ENCODE data around the gene TEKTIP1.

Gene TEKTIP1

DNA sequence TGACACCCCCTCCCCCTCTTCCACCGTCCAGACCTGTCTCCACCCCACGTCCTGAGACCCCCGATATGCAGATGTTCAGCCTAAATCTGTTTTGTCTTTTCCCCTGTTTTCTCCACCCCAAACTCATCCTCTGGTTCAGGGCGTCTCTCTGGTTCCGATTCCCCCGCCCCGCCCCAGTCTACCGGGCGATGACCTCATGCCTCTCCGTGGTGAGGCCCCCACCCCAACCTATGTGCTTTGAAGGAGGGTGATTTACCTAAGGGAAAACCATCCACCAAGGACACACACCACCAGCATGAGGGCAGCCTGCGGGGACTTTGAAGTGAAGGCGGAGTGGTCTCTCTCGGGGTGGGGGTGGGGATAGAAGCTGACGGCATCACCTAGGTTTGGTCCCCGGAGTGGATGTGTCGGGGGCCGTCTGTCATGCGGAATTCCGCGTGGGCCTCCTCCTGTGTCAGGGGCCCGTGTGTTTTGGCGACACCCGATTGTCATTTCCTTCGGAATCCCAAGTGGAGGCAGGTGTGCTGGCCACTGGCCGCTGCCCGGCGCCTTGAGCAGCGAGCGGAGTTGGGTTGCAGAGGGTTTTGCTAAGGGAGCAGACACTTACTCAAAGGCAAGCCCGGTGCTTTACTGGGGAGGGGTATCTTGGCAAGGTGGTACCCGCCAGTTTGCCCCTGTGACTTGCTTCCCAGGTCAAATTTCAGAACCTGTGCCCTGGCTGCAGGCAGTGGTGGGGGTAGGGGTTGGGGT is 31.4 kb upstream of the TEKTIP1 start:
- DNase-seq (ENCODE audit: low read depth): peak; percentile 18

DNA sequence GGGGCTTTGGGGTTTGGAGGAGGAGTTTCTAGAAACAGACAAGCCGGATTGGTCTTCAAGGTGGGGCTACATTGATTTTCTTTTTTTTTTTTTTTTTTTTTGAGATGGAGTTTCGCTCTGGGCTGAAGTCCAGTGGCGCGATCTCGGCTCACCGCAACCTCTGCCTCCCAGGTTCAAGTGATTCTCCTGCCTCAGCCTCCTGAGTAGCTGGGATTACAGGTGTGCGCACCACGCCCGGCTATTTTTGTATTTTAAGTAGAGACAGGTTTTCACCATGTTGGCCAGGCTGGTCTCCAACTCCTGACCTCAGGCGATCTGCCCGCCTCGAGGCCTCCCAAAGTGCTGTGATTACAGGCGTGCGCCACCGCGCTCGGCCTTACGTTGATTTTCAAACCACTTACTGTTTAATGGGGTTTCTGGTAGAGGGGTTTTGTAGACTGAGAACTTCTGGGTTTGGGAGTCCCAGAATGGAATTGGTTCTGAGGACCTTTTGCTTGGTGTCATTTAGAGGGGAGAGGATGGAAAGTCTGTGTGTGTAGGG is 30.8 kb upstream of the TEKTIP1 start:
- peak; percentile 14 for DNase-seq (ENCODE audit: low read depth)

DNA sequence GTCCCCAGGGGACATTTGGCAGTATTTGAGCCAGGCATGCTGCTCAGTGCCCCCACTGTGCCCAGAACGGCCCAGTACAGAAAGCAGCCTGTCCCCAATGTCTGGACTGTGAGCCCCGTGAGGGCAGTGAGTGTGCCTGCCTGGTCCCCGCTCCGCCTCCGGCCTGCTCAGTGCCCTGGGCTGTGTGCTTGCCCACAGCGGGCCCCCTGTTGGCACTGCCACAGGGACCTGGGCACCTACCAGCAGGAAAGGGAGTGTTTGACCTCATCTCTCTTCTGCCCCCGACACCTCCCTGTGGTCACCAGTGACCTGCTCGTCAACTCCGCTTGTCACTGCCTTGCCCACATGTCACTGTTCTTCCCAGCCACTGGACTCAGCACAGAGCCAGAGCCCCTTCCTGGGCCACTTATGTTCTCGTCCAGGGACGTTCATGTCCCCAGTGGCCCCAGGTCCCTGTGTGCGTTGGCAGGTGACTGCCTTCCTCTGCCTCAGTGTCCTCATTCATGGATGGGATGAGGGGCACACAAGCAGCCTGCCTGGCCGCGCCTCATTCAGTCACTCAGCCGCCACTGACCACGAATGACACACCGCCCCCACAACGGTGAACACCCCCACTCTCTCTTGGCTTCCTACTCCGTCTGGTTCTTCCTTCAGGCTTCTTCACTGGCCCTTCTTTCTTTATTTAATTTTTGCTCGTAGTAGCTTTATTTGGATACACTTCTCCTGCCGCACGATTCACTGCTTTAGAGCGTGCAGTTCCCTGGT is 30.0 kb upstream of the TEKTIP1 start:
- DNase-seq (ENCODE audit: low read depth): no peak

DNA sequence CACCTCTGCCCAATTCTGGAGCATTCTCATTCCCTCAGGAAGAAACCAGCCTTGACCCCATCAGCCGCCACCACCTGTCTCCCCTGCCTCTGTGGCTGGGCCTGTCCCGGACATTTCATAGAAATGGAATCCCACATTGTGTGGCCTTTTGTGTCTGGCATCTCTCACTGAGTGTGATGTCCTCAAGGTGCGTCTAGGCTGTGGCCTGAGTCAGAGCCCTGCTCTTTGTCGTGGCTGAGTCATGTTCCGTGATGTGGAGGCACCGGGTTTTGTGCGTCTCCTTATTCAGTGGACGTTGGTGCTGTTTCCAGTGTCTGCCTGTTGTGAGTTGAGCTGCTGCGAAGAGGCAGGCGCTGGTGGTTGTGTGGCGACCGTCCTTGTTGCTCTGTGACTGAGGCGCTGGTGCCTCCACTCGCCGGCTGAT is 29.4 kb upstream of the TEKTIP1 start:
- DNase-seq (ENCODE audit: low read depth): peak; percentile 73

DNA sequence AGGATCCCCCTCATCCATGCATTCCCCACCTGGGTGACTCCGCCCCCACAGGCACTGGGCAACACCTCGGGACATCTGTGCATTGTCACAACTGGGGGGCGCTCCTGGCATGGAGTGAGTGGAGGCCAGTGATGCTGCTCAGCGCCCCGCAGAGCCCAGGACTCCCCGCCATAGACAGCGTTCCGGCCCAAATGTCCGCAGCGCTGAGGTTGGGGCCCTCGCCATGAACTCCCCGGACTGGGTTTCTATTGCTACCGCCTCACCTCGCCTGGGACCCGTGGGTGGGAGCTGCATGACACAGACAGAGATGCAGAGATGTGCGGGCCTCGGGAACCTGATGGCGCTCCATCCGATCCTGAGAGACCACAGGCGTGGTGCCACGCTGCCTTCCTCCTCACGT is 28.2 kb upstream of the TEKTIP1 start:
- DNase-seq (ENCODE audit: low read depth): no peak

DNA sequence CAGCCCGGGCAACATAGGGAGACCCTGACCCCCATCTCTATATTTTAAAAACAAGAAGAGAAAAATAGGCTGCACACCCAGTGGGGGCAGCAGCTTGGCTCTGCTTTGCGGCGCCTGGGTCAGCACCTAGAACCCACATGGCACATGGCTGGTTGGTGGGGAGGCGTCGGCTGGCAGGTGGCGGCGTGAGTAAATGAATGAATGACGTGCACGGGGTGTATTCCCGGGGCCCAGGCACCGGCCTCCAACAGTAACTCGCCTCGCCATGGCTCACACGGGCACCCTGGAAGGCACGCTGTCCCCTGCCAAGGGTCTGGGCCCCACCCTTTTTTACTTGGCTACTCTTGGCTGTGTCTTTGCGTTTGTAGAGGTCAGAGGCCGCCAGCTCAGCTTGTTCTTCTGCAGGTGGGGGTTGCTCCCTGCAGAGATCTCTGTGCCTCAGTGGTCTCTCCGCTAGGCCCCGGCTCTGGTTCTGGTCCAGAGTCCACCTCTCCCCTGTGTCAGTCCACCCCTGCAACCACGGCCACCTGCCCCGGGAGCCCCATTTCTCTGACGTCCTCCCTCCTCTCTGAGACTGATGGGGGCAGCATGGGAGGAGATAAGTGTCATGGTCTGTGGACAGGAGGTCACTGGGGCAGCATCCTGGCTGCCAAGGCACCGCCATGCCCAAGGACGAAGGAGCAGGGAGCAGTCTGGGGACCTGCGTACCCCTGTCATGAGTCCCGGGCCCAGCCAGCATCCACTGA is 27.3 kb upstream of the TEKTIP1 start:
- DNase-seq (ENCODE audit: low read depth): no peak

DNA sequence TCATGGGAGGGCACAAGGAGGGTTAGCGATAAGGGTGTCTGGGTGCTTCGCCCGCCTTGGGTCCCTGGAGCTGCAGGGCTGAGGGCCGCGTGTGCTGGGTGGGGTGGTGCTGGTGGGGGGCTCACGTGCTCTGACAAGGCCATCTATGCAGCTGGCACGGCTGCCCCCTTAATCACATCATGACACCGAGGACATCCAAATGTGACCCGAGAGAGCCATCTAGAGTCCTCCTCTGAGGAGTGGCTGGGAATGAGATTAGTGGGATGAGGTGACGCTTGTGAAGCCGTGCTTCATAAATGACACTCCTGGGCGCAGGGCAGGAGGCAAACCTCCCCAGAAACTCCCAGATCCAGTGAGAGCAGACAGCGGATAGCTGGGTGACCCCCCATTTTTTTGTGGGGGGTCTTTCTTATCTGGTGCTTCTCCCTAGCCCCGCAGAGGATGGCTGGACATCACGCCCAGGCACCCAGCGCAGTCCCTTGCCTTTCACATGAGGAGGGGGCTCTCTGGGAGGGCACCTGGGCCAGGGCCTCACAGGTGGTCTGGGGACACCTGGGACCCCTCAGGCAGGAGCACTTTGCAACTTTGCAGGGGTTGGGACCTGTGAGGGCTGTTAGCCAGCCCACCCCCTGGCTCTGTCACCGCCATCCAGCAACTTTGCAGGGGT is 26.3 kb upstream of the TEKTIP1 start:
- DNase-seq (ENCODE audit: low read depth): no peak

DNA sequence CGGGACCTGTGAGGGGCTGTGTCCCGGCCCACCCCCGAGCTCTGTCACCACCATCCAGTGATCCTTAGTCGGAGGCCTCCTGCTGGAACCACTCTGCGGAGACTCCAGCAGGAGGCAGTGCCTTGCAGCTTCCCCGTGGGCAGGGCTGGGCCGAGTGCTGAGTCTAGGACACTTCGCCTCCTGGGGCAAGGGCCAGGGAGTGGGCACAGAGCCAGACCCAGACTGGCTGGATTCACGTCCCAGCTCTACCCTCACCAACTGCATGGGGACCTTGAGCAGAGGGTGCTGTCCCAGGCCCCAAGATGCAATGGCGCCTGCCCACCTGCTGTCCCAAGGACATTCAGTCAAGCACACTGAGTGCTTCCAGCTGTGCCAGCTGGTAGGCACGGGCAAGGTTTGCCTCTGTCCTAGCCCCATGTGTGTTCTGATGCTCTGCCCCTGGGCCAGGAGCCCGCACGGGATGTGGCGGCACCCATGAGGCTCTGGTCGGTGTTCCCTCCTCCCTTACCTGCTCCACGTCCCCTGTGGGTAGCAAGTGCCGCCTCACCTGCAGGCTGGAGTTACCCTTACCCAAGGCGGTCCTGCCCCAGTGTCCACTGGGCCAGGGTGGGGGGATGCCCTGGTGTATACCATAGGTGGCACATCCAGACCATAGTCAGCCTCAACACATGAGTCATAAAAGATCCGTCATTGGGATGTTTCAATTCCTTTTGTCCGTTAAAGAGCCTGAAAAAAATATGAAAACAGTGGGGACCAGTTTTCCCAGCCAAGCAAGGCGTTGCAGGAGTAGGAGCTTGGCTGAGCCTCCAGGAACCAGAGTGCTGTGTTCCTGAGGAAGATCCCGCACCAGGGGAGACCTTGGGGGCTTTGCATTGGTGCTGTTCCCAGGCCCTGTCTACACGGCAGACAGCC is 25.5 kb upstream of the TEKTIP1 start:
- no peak for DNase-seq (ENCODE audit: low read depth)

DNA sequence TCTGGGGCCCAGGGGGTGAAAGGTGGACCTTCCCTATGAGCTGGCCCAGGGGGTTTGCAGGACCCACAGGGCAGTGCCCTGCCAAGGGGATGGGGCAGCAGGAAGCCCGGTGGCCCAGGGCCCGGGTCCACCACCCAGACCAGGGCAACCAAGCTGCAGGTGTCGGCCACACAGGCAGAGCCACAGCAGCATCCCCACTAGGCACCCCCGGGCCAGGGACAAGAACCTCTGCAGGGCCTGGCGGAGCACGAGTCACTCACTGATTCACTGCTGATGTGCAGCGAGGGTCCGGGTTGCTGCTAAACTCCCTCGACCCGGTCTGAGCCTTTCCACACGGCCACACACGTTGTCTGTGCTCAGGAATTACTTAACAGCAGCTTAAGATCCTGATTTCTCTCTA is 24.0 kb upstream of the TEKTIP1 start:
- no peak for DNase-seq (ENCODE audit: low read depth)

DNA sequence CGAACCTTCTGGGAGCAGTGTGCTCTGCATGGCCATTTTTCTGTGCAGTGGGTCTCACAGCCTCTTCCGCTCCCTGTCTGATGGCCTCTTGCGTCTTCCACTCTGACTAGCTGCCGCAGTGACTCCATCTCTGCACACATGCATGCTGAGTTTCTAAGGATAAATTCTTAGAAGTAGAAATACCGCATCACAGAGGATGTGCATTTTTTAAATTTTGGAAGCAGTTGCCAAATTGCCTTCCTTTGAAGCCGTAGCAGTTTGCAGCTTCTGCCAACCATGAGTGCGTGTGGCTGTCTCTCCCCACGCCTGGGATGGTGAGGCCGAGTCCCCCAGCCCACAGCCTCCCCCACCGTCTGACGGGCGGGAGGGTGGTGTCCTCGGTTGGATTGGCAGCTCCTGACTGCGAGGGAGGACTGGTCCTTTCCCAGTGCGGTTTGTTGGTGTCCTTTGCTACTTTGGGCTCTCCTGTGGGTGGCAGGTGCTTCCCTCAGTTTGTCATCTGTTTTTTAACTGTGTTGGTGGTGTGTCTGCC is 23.0 kb upstream of the TEKTIP1 start:
- no peak for DNase-seq (ENCODE audit: low read depth)

DNA sequence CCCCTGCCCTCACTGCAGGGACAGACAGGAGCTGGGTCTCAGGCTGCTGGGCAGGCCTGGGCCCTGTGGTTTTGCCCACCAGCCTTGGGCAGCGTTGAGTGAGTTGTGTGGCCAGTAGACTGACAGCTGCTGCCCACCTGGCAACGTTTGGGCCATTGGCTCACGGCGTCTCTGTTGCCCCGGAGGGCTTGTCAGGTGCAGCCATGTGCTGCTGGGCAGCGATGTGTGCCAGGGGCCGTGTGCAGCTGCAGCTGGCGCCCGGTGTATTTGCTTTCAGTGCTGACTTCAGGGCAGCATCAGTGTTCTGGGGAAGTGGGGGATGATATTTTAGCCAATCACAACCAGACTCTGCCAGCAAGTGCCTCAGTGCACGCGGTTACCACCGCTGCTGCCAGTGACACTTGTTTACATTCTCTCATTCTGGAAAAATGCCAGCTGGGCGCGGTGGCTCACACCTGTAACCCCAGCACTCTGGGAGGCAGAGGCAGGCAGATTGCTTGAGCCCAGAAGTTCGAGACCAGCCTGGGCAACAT is 22.2 kb upstream of the TEKTIP1 start:
- DNase-seq (ENCODE audit: low read depth): no peak

DNA sequence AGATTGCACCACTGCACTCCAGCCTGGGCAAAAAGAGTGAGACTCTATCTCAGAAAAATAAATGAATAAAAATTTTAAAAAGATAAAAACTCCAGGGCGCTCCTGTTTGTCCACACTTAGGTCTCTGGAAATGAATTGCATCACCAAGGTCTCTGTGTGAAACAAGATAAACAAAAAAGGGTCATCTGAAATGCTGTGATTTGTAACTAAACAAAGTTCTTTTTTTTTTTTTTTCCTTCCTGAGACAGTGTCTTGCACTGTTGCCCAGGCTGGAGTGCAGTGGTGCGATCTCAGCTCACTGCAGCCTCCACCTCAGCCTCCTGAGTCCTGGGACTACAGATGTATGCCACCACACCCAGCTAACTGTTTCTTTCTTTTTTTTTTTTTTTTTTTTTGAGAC is 21.3 kb upstream of the TEKTIP1 start:
- no peak for DNase-seq (ENCODE audit: low read depth)

DNA sequence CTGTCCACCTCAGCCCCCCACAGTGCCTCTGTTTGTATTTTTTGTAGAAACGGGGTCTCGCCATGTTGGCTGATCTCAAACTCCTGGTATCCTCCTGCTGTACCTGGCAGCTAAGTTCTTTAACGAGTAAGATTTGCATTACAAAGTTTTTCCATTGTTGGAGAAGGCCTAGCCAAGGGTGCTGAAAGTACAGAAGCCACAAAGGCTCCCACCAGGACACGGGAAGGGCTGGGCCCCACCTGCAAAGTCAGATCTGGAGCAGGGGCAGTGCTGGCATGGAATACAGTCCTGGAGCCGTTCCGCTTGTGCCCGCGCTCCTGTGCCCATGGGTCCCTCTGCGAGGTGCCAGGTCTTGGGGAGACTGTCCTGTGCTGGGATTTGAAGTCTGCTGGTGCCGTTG is 20.7 kb upstream of the TEKTIP1 start:
- no peak for DNase-seq (ENCODE audit: low read depth)

DNA sequence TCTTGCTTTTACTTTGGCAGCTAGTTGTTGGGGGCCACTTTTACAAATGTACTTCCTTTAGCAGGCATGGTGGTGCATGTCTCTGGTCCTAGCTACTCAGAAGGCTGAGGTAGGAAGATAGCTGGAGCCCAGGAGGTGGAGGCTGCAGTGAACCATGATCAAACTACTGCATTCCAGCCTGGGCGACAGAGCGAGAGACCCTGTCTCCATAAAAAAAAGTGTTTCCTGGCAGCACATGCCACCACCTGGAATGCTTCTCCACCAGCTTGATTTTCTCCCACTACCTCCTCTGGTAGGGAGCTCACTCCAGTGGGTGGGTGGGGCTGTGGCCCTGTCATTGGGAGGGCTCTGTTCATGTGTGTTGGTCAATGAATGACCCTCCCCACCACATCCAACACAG is 20.3 kb upstream of the TEKTIP1 start:
- no peak for DNase-seq (ENCODE audit: low read depth)

DNA sequence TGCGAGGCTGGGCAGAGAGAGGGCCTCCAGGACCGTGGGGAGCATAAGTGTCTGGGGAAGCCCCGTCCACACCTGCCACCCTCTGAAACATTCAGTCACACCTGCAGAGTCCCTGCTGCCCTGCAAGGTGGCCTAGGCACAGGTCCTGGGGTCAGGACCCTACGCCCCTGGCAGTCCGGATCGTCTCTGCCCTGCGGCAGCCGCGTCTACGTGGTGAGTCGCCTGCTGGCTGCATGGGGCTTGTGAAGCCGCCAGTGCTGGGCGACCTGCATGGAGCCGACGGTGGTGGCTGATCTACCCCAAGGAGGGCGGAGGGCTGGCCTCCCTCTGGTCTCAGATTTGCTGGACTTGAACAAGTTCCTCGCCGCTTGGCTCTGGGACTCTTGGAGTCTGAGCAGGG is 19.8 kb upstream of the TEKTIP1 start:
- no peak for DNase-seq (ENCODE audit: low read depth)

DNA sequence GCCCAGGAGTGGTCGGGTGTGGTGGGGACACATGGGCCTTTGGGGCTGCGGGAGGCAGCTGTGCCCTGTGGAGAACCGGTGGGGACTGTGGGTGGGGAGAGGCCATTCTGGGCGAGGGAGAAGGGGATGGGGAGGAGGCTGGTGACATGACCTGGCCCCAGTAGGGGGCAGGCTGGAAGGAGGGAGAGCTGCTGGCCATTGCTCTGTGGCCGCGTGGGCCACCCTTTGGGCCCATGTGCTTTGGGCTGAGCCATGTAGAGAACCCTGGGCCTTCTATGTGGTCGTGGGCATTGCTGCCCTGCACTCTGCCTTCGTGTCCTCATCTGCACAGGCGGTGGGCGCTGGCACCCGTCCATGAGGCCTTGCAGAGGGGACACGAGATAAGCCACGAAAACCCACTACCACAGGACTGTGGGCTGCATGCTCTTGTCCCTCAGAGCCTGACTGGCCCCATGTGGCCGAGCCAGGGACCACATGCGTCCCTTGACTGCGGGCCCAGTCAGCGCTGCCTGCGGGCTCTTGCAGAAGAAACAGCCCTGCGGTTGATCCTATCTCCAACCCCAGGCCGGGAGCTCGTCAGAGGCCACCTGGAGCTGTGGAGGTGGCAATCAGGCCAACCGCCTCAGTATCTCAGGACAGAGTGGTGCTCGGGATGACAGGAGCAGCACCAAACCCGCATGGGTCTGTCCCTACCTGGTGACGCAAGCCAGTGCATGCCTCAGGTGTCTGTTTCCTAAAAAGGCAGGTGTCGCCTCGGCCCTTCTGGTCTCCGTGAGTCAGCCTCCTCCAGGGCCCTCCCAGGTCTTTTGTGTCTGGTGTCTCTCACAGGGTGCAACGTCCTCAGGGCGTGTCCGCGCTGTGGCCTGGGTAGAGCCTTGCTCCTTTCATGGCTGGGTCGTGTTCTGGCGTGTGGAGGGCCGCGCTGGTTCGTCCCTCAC is 18.5 kb upstream of the TEKTIP1 start:
- DNase-seq (ENCODE audit: low read depth): no peak

DNA sequence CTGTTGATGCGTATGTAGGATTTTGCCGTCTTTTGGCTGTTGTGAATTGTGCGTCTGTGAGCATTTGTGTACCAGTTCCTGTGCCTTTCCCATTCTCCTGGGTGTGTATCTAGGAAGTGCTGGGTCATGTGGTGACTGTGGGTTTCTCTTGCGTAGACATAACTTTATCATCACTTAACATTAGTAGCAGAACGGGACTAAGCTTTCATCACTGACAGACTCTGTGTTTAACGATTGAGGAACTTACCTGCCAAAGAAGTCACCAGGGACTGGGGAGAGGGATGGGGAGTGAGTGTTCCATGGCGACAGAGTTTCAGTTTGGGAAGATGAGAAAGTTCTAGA is 17.9 kb upstream of the TEKTIP1 start:
- no peak for DNase-seq (ENCODE audit: low read depth)

DNA sequence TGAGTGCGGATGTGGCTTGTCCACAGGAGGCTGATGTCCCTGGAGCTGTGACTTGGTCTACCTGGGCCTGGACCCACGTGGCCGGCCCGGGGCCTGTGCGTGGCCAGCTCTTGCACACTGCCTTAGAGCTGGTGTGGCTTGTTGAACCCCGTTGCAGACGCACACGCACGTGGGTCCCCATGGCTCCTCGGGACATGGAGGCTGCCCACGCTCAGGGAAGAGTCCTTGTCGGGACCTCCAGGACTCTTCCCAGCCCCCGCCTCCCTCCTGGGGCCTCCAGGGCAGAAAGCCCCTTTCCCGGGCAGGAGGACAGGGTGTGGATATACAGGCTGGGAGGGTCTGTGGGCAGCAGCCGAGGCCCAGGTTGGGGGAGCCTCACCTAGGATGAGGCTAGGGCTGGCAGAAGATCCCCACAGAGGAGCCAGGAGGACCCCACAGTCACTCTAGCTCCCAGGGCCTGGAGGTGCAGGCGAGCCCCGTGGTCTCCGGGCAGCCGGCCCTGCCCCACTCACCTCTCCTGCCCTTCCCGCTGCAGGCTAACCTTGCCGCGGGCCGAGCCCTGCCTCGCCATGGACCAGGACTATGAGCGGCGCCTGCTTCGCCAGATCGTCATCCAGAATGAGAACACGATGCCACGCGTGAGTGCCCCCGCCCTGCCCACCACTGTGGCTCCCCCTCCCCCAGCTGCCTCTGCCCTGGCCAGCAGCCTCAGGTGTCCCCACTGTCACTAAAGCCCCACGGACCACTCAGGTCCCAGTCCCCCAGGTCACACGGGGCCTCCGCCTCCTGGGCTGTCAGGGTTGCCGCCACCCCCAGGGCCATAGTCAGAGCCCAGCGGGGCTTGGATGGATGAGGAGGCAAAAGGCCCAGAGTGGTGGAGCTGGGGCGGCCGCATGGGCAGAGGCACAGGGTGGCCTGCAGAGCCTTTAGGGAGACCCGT is 16.3 kb upstream of the TEKTIP1 start:
- no peak for DNase-seq (ENCODE audit: low read depth)
